Esophagus squamous epithelium (tissue), 5 donors: ENCODE measurements around the gene EDAR. TPM values are rescaled to one million over a fixed set of nuclear protein-coding genes. Genes with fewer than 3 reads are reported as not detected.

ENCODE experiments used
- DNase-seq: peaks from one replicate; lab custom pipeline; 2025; lab: John Stamatoyannopoulos, UW
- H3K27ac ChIP-seq, 4 donors: fragments of 200-600 bp; sonication (generic); one replicate each; pipeline ENCODE4 v1.5.1; 2016 to 2019; ENCODE audit warnings: mild to moderate bottlenecking in 1 of 4
- H3K27me3 ChIP-seq, 4 donors: fragments of 200-600 bp; sonication (generic); 1 replicate in 3 of 4; 2 replicates in 1 of 4; pipeline versions ENCODE4 v1.5.1 to v1.6.0; 2017 to 2021; ENCODE audit warnings: antibody characterized with exemption in 1 of 4
- H3K36me3 ChIP-seq, 3 donors: fragments of 200-600 bp; sonication (generic); one replicate each; pipeline ENCODE4 v1.5.1; 2016 to 2019
- H3K4me1 ChIP-seq, 3 donors: fragments of 200-600 bp; sonication (generic); one replicate each; pipeline ENCODE4 v1.5.1; 2017 to 2019
- H3K4me3 ChIP-seq, 4 donors: fragments of 200-600 bp; sonication (generic); 1 replicate in 3 of 4; 2 replicates in 1 of 4; pipeline ENCODE4 v1.5.1; 2016 to 2019; ENCODE audit warnings: mild to moderate bottlenecking in 2 of 4, moderate library complexity in 1 of 4
- H3K9me3 ChIP-seq, 3 donors: fragments of 200-600 bp; sonication (generic); one replicate each; pipeline ENCODE4 v1.5.1; 2016 to 2019
- POLR2A ChIP-seq, 4 donors: fragments of 450-650 bp; IDR thresholded peaks; one replicate each; pipeline ENCODE4 v1.6.1; 2017; ENCODE audit warnings: antibody characterized with exemption in 4 of 4, mild to moderate bottlenecking in 4 of 4, moderate library complexity in 3 of 4
- WGBS, 2 donors: methylation state at CpG; one replicate each; pipeline ENCODE4 v1.1.5; 2018; 5-methylcytosine and 5-hydroxymethylcytosine counted together
- intact Hi-C: fragments of 100-400 bp; cut with DNase I; formaldehyde crosslinking; loops from one replicate; pipeline ENCODE4 v1.15.0; 2022
- total RNA-seq, 4 donors: library from RNA; depleted of rRNA; stranded (reverse); fragments of >200 nt; gene quantifications; one replicate each; pipeline ENCODE4 v1.1.0, GENCODE V29; 2016
- TF ChIP-seq, protein P1 (sequence below), 6 experiments: fragments of 450-650 bp in 4 of 6; fragments of 200-600 bp in 2 of 6; sonication (generic) in 2 of 6; IDR thresholded peaks; one replicate each; pipeline ENCODE4 v1.5.1; 2016 to 2019; ENCODE audit warnings: antibody characterized with exemption in 6 of 6, mild to moderate bottlenecking in 4 of 6, moderate library complexity in 4 of 6
- donor health status: DM: yes; HTN: yes; CAD: no.

Gene EDAR
- total RNA-seq, 4 donors from 2014 or later: 3.9 to 5.3 (median 4.4) TPM

DNA sequence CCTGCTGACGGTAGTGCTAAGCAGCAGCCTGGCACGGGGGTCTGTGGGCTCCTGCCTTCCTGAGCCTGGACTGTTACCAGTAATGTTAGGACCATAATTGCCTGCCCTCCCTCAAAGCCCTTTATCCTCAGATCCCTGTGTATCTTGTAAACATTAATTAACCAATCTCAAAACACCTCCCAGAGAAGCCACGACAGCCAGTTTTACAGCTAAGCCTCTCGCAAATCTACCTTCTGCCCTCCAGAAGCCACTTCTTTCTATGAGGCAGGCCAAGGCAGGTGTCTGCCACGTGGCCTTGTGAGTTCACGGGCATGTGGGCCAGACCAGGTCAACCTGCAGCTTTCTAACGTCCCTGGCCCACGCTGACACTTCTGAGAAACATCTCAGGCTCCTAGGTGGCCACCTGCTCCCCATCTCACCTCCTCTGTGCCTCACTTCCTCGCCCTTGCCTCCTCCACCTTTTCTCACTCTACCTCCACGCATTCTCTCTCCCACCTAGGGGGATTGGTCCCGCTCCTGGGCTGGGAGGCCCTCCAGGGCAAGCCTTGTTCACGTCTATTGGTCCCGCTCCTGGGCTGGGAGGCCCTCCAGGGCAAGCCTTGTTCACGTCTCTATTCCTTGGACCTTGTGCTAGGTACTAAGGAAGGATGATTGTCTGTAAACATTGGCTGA lies 64.3 kb downstream of the EDAR start:
- intact Hi-C loops: no loop called here
- TF ChIP-seq, protein P1, sequence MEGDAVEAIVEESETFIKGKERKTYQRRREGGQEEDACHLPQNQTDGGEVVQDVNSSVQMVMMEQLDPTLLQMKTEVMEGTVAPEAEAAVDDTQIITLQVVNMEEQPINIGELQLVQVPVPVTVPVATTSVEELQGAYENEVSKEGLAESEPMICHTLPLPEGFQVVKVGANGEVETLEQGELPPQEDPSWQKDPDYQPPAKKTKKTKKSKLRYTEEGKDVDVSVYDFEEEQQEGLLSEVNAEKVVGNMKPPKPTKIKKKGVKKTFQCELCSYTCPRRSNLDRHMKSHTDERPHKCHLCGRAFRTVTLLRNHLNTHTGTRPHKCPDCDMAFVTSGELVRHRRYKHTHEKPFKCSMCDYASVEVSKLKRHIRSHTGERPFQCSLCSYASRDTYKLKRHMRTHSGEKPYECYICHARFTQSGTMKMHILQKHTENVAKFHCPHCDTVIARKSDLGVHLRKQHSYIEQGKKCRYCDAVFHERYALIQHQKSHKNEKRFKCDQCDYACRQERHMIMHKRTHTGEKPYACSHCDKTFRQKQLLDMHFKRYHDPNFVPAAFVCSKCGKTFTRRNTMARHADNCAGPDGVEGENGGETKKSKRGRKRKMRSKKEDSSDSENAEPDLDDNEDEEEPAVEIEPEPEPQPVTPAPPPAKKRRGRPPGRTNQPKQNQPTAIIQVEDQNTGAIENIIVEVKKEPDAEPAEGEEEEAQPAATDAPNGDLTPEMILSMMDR (IDR thresholded peaks at IDR 0.05): no peak
- peak overlapping the region in 3 of 4 donors; percentile 76 to 93 (median 85) for H3K27ac ChIP-seq
- no peaks in the 10 kb centered on the region for H3K27me3 ChIP-seq
- no peak overlapping the region for H3K4me3 ChIP-seq
- H3K36me3 ChIP-seq: peaks cover 0 to 11% (median 0%) of the 10 kb centered on the region in 3 donors
- peaks cover 19 to 83% (median 39%) of the 10 kb centered on the region in 3 donors for H3K4me1 ChIP-seq
- 73 to 74% methylated on average over 10 to 13 of the region's 14 CpGs for WGBS, 2 donors
- no peak for DNase-seq
- H3K9me3 ChIP-seq: no peaks in the 10 kb centered on the region

DNA sequence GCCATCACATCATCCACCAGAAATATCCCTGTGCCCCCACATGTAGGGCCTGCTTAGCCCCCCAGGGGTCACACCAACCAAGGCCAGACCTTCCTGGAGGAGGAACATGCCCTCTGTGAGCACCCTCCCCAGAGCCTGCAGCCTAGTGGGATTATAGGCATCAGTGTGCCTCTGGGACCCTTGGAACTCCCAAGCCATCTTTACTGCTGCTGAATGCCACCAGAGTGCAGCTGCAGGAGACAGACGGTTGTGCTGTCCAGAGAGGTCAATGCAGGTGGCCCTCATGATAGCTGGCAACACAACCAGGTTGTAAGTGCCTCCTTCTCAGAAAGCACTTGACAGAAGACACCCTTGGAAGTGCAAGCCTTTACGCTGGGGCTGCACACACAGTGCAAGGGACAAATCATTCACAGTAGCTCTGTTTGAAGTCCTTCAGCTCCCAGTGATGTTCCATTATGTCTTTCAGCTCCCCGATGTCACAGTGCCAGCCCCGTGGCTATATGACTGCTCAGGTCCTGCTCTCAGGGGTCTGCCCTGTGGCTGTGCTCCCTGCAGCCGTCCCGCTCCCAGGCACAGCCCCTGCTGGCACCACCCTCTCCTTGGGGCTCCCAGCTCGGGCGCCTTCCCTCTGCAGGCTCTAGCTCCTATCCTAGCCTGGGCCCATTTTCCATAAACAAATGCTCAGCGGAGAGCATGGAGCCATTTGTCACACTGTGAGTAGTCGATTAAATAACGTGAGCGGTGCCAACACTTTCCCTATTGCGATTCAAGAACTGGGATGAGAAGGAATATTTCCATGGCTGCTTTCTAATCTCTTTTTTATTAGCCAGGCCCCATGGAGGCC lies 65.1 kb downstream of the EDAR start:
- TF ChIP-seq, protein P1 (IDR thresholded peaks at IDR 0.05): no peak
- no peak for TF ChIP-seq POLR2A (IDR thresholded peaks at IDR 0.05)
- H3K9me3 ChIP-seq: no peaks in the 10 kb centered on the region
- H3K27me3 ChIP-seq: no peaks in the 10 kb centered on the region
- 79 to 83% methylated on average over 5 to 9 of the region's 13 CpGs for WGBS, 2 donors
- peaks cover 0 to 3% (median 0%) of the 10 kb centered on the region in 3 donors for H3K36me3 ChIP-seq
- H3K27ac ChIP-seq: peak overlapping the region; percentile 73 to 93 (median 80)
- DNase-seq: no peak
- H3K4me3 ChIP-seq: no peak overlapping the region
- peaks cover 19 to 83% (median 39%) of the 10 kb centered on the region in 3 donors for H3K4me1 ChIP-seq
- intact Hi-C loops: no loop called here

DNA sequence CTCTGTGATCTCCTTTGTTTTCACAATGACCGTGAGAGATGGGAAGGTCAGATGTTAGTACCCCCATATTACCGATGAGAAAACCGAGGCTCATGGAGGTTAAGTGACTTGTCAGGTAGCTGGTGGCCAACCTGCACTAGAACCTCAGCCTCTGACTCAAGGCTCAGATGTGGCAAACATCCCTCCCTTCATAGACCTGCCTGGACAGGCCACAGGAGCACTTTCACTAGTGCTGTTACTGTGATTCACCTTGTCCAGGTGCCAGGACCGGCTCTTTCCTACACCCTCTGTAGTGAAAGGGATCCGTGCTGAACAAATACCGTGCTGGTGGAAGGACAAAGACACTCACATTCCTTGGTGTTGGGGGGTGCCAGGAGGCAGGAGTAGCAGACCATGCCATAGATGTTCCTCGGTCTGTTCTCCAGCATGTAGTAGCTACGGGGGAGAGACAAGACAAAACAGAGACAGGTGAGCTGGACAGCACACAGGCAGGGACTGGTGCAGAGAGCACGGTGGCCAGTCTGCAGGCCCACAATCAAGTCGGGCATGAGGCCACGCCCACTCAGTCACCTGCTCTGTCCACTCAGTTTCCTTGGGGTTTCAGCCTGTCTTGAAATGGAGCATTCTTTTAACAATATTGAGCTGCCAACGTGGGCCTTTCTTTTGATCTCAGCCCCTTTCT lies 65.9 kb downstream of the EDAR start:
- TF ChIP-seq, protein P1 (IDR thresholded peaks at IDR 0.05): no peak
- TF ChIP-seq POLR2A (IDR thresholded peaks at IDR 0.05): no peak
- Histone ChIP-seq H3K36me3 (no peaks in the 10 kb centered on the region), H3K4me3 (no peak overlapping the region), H3K9me3 (no peaks in the 10 kb centered on the region), H3K27me3 (no peaks in the 10 kb centered on the region), H3K4me1 (peaks cover 19 to 80% (median 39%) of the 10 kb centered on the region in 3 donors), H3K27ac (peak overlapping the region; percentile 76 to 93 (median 86))
- DNase-seq: peak; percentile 3
- intact Hi-C loops: no loop called here
- 37 to 43% methylated on average over 10 to 12 of the region's 12 CpGs for WGBS, 2 donors

DNA sequence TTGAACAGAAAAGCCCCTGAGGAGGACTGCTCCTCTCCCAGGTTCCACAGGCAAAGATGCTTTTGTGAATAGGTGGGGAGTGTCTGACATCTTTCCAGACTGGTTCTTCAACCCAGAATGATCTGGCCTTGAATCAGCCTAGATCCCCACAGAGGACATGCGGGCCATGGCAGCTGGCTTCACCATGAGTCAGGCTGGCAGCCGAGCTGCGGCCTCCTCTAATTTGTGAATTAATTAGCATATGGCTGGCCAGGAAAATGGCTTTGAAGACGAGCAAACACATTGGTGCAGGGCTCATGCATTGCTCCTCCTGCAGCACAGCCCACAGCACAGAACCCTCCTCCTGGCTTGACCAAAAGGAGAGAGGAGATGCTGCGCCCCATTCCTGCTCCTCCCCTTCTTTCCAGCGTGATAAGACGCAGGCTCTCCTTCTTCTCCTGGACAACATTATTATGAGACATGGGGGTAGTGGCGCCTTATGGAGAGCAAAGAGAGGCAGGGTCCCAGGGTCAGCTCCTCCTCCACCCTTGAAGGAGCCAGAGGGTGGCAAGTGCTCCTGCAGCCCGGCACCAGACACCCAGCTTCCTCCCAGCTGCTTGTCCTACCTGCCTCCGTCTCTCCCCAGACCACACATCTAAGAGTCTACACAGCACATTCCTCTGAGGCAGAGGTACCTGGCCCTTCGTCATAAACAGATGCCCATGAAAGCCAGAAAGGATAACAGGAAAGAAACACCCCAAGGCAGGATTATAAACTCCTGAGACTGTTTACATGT lies 66.7 kb downstream of the EDAR start:
- Histone ChIP-seq H3K27me3 (no peaks in the 10 kb centered on the region), H3K27ac (peak overlapping the region; percentile 76 to 93 (median 86)), H3K9me3 (no peaks in the 10 kb centered on the region), H3K36me3 (no peaks in the 10 kb centered on the region), H3K4me1 (peaks cover 19 to 80% (median 44%) of the 10 kb centered on the region in 3 donors), H3K4me3 (no peak overlapping the region)
- no peak for DNase-seq
- intact Hi-C loops: no loop called here
- 38 to 44% methylated on average over 5 to 10 of the region's 11 CpGs for WGBS, 2 donors
- TF ChIP-seq, protein P1 (IDR thresholded peaks at IDR 0.05): peak in 1 of 6 experiments; percentile 6
- no peak for TF ChIP-seq POLR2A (IDR thresholded peaks at IDR 0.05)
